Endothelial cell of hepatic sinusoid (primary cell): ENCODE results near the gene TMED8.
"Not testable (repeated sequence)": the region's sequence is repeated elsewhere in the genome, so short reads cannot be mapped to it uniquely, and the experiment has no call there.

Source experiments
- in situ Hi-C: cut with HindIII; loops from 2 replicates; pipeline ENCODE4 v1.10.0; 2017; ENCODE audit warnings: low sequenced_read_pairs

The TMED8 gene

GRCh38 chr14:77323571-77323970 is 53.3 kb downstream of the TMED8 start:
- in situ Hi-C loops, result no loop called here

- in situ Hi-C loops, result no loop called here
Measured at GRCh38 chr14:77322951-77323350, 53.9 kb downstream of the TMED8 start.

GRCh38 chr14:77322250-77322902 is 54.5 kb downstream of the TMED8 start:
- in situ Hi-C loops, result no loop called here

- in situ Hi-C loops, result no loop called here
Measured at GRCh38 chr14:77320238-77320935, 56.5 kb downstream of the TMED8 start, which contains the start of gene POMT2. POMT2 (minus strand) TSS chr14:77320883; CDS start chr14:77320681, 202 bp downstream.

GRCh38 chr14:77319422-77319821 is 57.5 kb downstream of the TMED8 start:
- in situ Hi-C loops, result no loop called here

GRCh38 chr14:77318756-77319155 is 58.1 kb downstream of the TMED8 start:
- in situ Hi-C loops, result not testable (repeated sequence)

- in situ Hi-C loops, result no loop called here
Measured at GRCh38 chr14:77318006-77318553, 58.8 kb downstream of the TMED8 start.

- in situ Hi-C loops, result no loop called here
Measured at GRCh38 chr14:77316872-77317301, 60.0 kb downstream of the TMED8 start.

GRCh38 chr14:77316195-77316505 is 60.7 kb downstream of the TMED8 start:
- in situ Hi-C loops, result no loop called here

- in situ Hi-C loops, result no loop called here
Measured at GRCh38 chr14:77314539-77315457, 62.1 kb downstream of the TMED8 start.

- in situ Hi-C loops, result no loop called here
Measured at GRCh38 chr14:77314043-77314442, 62.9 kb downstream of the TMED8 start.

- in situ Hi-C loops, result no loop called here
Measured at GRCh38 chr14:77313371-77313770, 63.5 kb downstream of the TMED8 start.

GRCh38 chr14:77311217-77311616 is 65.7 kb downstream of the TMED8 start:
- in situ Hi-C loops, result no loop called here

GRCh38 chr14:77310026-77310425 is 66.9 kb downstream of the TMED8 start:
- in situ Hi-C loops, result no loop called here

- in situ Hi-C loops, result no loop called here
Measured at GRCh38 chr14:77309131-77309530, 67.8 kb downstream of the TMED8 start.

- in situ Hi-C loops, result no loop called here
Measured at GRCh38 chr14:77306851-77307496, 69.9 kb downstream of the TMED8 start.

- in situ Hi-C loops, result no loop called here
Measured at GRCh38 chr14:77306416-77306815, 70.5 kb downstream of the TMED8 start.

GRCh38 chr14:77305696-77306095 is 71.2 kb downstream of the TMED8 start:
- in situ Hi-C loops, result no loop called here

GRCh38 chr14:77303417-77304156 is 73.3 kb downstream of the TMED8 start:
- in situ Hi-C loops, result no loop called here

- in situ Hi-C loops, result no loop called here
Measured at GRCh38 chr14:77302926-77303325, 74.0 kb downstream of the TMED8 start.
